Measurements from ENCODE around the gene NPAS3. TPM values are rescaled to one million over a fixed set of nuclear protein-coding genes. Genes with fewer than 3 reads are reported as not detected.

Gene NPAS3
- total RNA-seq, 1 donor from 2014 or later: 2.4 TPM

DNA sequence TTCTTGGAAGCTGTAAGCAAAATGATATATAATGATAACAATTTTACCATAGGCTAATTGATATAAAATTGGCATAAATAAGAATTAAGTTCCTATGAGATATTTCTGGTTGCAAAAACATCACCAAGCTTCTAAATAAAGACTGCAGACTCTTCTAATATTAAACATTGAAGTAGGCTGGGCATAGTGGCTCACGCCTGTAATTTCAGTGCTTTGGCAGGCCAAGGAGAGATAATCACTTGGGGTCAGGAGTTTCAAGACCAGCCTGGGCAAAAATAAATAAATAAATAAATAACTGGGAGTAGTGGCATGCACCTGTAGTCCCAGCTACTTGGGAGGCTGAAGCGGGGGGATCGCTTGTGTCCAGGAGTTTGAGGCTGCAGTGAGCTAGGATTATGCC lies 71.8 kb downstream of the NPAS3 start:
- TF ChIP-seq, protein P1, sequence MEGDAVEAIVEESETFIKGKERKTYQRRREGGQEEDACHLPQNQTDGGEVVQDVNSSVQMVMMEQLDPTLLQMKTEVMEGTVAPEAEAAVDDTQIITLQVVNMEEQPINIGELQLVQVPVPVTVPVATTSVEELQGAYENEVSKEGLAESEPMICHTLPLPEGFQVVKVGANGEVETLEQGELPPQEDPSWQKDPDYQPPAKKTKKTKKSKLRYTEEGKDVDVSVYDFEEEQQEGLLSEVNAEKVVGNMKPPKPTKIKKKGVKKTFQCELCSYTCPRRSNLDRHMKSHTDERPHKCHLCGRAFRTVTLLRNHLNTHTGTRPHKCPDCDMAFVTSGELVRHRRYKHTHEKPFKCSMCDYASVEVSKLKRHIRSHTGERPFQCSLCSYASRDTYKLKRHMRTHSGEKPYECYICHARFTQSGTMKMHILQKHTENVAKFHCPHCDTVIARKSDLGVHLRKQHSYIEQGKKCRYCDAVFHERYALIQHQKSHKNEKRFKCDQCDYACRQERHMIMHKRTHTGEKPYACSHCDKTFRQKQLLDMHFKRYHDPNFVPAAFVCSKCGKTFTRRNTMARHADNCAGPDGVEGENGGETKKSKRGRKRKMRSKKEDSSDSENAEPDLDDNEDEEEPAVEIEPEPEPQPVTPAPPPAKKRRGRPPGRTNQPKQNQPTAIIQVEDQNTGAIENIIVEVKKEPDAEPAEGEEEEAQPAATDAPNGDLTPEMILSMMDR (IDR thresholded peaks at IDR 0.05; ENCODE audit: partially characterized antibody, unreplicated experiment): no peak
- no peaks in the 10 kb centered on the region for H3K9me3 Mint-ChIP-seq (ENCODE audit: unreplicated experiment)
- H3K27me3 Mint-ChIP-seq (ENCODE audit: unreplicated experiment): no peaks in the 10 kb centered on the region
- no peak for DNase-seq
- no peaks in the 10 kb centered on the region for H3K36me3 Mint-ChIP-seq (ENCODE audit: unreplicated experiment)
- H3K4me3 Mint-ChIP-seq (ENCODE audit: unreplicated experiment): no peak overlapping the region
- peaks cover 6% of the 10 kb centered on the region for H3K4me1 Mint-ChIP-seq (ENCODE audit: low read depth, unreplicated experiment)
- no peak overlapping the region for H3K27ac Mint-ChIP-seq (ENCODE audit: unreplicated experiment)

DNA sequence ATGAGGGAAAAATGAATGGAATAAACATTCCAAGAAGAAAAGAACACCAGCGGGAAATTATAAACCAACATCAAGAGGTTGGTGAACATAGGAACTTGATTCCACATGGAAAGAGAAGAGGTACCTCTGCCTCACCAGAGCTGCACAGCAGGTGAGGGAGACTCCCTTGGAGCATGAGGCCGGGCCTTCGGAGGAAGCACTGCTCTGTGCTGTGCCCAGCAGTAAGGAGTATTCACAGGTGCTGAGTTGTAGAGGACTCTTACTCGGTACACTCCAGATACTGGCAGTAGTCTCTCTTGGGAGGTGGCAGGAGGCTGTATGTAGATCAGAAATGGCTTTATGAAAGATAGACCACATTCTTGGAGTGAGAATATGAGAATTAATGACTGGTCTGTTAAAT lies 76.0 kb downstream of the NPAS3 start:
- no peak for DNase-seq
- H3K9me3 Mint-ChIP-seq (ENCODE audit: unreplicated experiment): no peaks in the 10 kb centered on the region
- no peaks in the 10 kb centered on the region for H3K4me1 Mint-ChIP-seq (ENCODE audit: low read depth, unreplicated experiment)
- TF ChIP-seq, protein P1 (IDR thresholded peaks at IDR 0.05; ENCODE audit: partially characterized antibody, unreplicated experiment): no peak
- no peaks in the 10 kb centered on the region for H3K27me3 Mint-ChIP-seq (ENCODE audit: unreplicated experiment)
- H3K27ac Mint-ChIP-seq (ENCODE audit: unreplicated experiment): no peak overlapping the region
- no peaks in the 10 kb centered on the region for H3K36me3 Mint-ChIP-seq (ENCODE audit: unreplicated experiment)
- no peak overlapping the region for H3K4me3 Mint-ChIP-seq (ENCODE audit: unreplicated experiment)

DNA sequence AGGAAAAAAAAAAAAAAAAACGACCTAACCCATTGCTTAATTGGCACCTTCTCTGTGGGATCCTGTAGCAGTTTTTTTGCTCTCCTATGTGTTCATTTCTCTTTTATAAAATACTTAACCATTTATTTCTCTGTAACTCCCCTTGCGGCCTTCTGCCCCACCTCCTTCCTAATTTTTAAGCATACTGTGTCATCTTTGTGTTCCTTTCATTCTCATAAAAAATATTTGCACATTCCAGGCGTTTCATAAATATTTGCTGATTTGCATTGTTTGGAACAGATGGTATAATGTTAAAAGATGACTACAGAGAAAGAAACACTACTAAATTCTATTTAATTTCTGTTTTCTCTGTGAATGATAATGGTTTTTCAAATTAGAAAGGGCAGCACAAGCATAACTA lies 77.9 kb downstream of the NPAS3 start:
- Mint-ChIP-seq H3K27ac (ENCODE audit: unreplicated experiment) (no peak overlapping the region), H3K4me3 (ENCODE audit: unreplicated experiment) (no peak overlapping the region)
- TF ChIP-seq, protein P1 (IDR thresholded peaks at IDR 0.05; ENCODE audit: partially characterized antibody, unreplicated experiment): no peak

DNA sequence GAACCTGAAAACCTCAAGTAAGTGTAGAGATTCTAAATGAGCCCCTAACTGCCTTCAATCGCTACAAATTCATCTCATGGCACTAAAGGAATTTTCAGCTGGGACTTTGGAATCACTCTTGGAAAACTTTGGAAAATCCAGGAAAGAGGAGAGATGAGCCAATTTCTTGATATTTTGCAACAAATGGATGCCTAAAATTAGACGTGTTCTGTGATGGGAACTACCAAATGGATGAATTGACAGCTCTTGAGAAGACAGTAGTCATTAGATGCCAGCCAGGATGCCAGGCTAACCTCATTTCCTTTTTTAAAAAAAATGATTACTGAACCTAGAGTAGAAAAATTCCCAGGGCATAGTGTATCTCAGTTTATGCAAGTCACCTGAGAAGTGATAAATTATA lies 78.3 kb downstream of the NPAS3 start:
- Mint-ChIP-seq H3K4me3 (ENCODE audit: unreplicated experiment) (no peak overlapping the region), H3K36me3 (ENCODE audit: unreplicated experiment) (no peaks in the 10 kb centered on the region), H3K27me3 (ENCODE audit: unreplicated experiment) (no peaks in the 10 kb centered on the region), H3K9me3 (ENCODE audit: unreplicated experiment) (no peaks in the 10 kb centered on the region), H3K27ac (ENCODE audit: unreplicated experiment) (no peak overlapping the region), H3K4me1 (ENCODE audit: low read depth, unreplicated experiment) (no peaks in the 10 kb centered on the region)
- TF ChIP-seq, protein P1 (IDR thresholded peaks at IDR 0.05; ENCODE audit: partially characterized antibody, unreplicated experiment): no peak
- DNase-seq: no peak

More for the DNA sequence above, 77.9 kb downstream of the NPAS3 start:
- Mint-ChIP-seq H3K27me3 (ENCODE audit: unreplicated experiment) (no peaks in the 10 kb centered on the region), H3K9me3 (ENCODE audit: unreplicated experiment) (no peaks in the 10 kb centered on the region), H3K36me3 (ENCODE audit: unreplicated experiment) (no peaks in the 10 kb centered on the region), H3K4me1 (ENCODE audit: low read depth, unreplicated experiment) (no peaks in the 10 kb centered on the region)
- no peak for DNase-seq

DNA sequence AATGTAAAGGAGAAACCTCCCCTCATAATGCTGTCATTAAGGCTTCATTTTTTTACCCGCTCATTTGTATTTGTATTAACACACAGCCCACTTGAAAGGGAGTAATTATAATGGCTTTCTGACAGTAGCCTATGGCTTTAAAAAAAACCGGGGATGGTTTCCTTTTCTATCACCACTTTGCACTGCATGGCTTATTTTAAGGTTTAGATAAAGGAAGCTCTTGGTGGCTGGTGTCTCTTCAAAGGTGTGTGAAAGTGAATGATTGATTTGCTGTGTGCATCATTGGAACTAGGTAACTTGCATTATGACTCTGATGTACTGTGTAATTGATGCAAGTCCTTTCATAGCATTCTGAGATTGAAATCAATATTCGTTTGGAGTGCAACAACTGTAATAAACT lies 80.7 kb downstream of the NPAS3 start:
- TF ChIP-seq, protein P1 (IDR thresholded peaks at IDR 0.05; ENCODE audit: partially characterized antibody, unreplicated experiment): no peak
- H3K4me1 Mint-ChIP-seq (ENCODE audit: low read depth, unreplicated experiment): no peaks in the 10 kb centered on the region
- H3K36me3 Mint-ChIP-seq (ENCODE audit: unreplicated experiment): no peaks in the 10 kb centered on the region
- no peak overlapping the region for H3K27ac Mint-ChIP-seq (ENCODE audit: unreplicated experiment)
- no peak for DNase-seq
- H3K4me3 Mint-ChIP-seq (ENCODE audit: unreplicated experiment): no peak overlapping the region
- H3K9me3 Mint-ChIP-seq (ENCODE audit: unreplicated experiment): no peaks in the 10 kb centered on the region
- no peaks in the 10 kb centered on the region for H3K27me3 Mint-ChIP-seq (ENCODE audit: unreplicated experiment)

Measured in glutamatergic neuron (in vitro differentiated cells).